Epithelial cell of esophagus (primary cell): Measurements from ENCODE around the gene SPTBN4.
"Not testable (repeated sequence)": the region's sequence is repeated elsewhere in the genome, so short reads cannot be mapped to it uniquely, and the experiment has no call there.

Source experiments
- DNase-seq: peaks from one replicate; pipeline ENCODE4 v3.0.0; 2010; ENCODE audit warnings: low read depth
- H3K4me3 ChIP-seq: 2 replicates; pipeline ENCODE4 v1.5.1; 2011; ENCODE audit warnings: mild to moderate bottlenecking, low read length, control low read depth
- CTCF ChIP-seq: IDR thresholded peaks from 2 replicates; pipeline ENCODE4 v1.5.1; 2011; ENCODE audit warnings: low read depth, mild to moderate bottlenecking, low read length, control low read depth, inconsistent platforms; ENCODE audit not compliant: insufficient read depth; ENCODE audit errors: missing control alignments

SPTBN4 gene

DNA sequence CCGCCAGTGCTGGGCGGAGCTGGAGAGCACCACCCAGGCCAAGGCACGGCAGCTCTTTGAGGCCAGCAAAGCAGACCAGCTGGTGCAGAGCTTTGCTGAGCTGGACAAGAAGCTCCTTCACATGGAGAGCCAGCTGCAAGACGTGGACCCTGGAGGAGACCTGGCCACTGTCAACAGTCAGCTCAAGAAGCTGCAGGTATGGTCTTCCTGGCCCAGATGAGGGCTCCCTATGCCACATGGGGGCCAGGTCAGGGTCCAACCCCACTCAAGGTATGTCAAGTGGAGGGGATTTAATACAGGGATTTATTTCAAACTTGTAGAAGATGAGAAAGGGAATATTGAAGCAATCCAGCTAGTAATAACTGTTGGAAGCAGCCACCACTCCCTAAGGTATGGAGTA lies 67.3 kb downstream of the SPTBN4 start:
- no peak overlapping the region for H3K4me3 ChIP-seq
- DNase-seq = no peak
- no peak for TF ChIP-seq CTCF

- peak; percentile 24 for DNase-seq
- H3K4me3 ChIP-seq = no peak overlapping the region
- TF ChIP-seq CTCF = no peak
Observed at GRCh38 chr19:40539070-40539469, 72.3 kb downstream of the SPTBN4 start.

DNA sequence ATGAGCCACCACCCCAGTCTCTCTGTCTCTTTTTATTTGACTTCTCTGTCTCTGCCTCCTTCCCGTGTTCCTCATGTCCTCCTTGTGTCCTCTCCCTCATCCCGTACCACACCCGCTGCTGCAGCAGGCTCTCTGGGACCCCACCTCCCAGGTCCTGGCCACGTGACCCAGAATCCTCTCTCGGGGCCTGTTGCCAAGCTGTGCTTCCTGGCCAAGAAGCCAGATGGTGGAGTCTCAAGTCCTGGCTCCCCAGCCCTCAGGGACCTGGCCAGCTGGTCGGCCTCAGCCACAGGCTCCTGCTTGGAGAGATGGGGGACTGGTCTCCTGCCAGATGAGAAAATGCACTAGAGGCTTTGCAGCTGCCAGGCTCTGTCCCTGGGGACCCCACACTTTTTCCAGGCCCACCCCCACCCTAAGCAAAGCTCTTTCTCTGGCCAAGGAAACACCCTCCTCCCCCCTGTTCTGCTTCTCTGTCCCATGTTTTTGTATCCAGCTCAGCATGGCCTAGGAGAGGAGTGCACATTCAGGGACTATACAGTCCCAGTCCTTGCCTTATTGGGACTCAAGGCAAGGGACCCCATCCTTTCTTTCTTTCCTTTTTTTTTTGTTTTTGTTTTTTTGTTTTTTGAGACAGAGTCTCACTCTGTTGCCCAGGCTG lies 75.5 kb downstream of the SPTBN4 start:
- no peak for TF ChIP-seq CTCF
- no peak overlapping the region for H3K4me3 ChIP-seq
- no peak for DNase-seq

GRCh38 chr19:40543029-40543597 lies 76.3 kb downstream of the SPTBN4 start:
- no peak overlapping the region for H3K4me3 ChIP-seq
- no peak for DNase-seq
- no peak for TF ChIP-seq CTCF

- H3K4me3 ChIP-seq, DNase-seq: not testable (repeated sequence)
Observed at GRCh38 chr19:40546153-40546841, 79.5 kb downstream of the SPTBN4 start.

- H3K4me3 ChIP-seq, DNase-seq: not testable (repeated sequence)
Observed at GRCh38 chr19:40547190-40547589, 80.4 kb downstream of the SPTBN4 start.

DNA sequence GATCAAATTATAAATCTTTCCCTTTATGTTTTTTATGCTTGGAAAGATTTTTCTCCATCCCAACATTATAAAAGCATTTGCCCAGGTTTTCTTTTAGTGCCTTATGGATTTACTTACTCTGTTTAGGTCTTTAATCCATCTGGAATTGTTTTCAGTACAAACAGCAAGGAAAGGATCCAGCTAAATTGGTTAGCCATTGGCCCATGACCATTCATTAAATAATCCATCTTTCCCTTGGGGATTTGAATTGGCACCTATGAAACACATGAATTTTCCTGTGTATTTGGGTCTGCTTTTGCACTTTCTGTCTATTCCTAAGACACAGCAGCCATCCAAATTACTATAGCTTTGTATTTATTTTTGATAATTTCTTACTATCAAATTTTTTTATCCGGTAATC lies 81.0 kb downstream of the SPTBN4 start:
- TF ChIP-seq CTCF = no peak
- no peak for DNase-seq
- no peak overlapping the region for H3K4me3 ChIP-seq

- peak; percentile 47 for TF ChIP-seq CTCF
- no peak overlapping the region for H3K4me3 ChIP-seq
- peak; percentile 69 for DNase-seq
Observed at GRCh38 chr19:40549007-40549708, 82.4 kb downstream of the SPTBN4 start.
